ENCODE measurements around the gene EDEM3.

DNA sequence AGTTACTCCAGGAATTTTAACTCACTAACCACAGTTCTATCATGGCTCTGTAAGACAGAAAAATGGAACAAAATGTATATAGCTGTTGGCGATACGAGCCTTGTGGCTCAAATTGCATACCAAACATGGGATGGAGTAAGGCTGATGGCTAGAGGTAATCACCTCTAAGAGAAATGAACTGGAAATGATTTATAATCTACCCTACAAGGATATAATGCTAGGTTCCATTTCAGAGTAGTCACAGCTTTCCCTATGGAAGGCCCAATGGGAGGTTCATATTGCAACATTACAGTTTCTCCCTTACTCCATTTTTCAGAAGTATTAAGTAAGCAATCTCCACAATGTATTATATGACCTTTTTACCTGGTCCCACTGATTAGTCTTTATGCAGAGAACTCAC is 61.6 kb downstream of the EDEM3 start:
- TF ChIP-seq, protein P1, sequence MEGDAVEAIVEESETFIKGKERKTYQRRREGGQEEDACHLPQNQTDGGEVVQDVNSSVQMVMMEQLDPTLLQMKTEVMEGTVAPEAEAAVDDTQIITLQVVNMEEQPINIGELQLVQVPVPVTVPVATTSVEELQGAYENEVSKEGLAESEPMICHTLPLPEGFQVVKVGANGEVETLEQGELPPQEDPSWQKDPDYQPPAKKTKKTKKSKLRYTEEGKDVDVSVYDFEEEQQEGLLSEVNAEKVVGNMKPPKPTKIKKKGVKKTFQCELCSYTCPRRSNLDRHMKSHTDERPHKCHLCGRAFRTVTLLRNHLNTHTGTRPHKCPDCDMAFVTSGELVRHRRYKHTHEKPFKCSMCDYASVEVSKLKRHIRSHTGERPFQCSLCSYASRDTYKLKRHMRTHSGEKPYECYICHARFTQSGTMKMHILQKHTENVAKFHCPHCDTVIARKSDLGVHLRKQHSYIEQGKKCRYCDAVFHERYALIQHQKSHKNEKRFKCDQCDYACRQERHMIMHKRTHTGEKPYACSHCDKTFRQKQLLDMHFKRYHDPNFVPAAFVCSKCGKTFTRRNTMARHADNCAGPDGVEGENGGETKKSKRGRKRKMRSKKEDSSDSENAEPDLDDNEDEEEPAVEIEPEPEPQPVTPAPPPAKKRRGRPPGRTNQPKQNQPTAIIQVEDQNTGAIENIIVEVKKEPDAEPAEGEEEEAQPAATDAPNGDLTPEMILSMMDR (IDR thresholded peaks at IDR 0.05), result no peak
- no peak for TF ChIP-seq ZNF263 (CRISPR knock-in tag; IDR thresholded peaks at IDR 0.05; ENCODE audit: low read depth)
- TF ChIP-seq GRHL2 (CRISPR knock-in tag; IDR thresholded peaks at IDR 0.05; ENCODE audit: insufficient replicate concordance, severe bottlenecking), result no peak
- TF ChIP-seq, protein P2, sequence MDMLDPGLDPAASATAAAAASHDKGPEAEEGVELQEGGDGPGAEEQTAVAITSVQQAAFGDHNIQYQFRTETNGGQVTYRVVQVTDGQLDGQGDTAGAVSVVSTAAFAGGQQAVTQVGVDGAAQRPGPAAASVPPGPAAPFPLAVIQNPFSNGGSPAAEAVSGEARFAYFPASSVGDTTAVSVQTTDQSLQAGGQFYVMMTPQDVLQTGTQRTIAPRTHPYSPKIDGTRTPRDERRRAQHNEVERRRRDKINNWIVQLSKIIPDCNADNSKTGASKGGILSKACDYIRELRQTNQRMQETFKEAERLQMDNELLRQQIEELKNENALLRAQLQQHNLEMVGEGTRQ (CRISPR knock-in tag; IDR thresholded peaks at IDR 0.05), result no peak
- TF ChIP-seq, protein P3, sequence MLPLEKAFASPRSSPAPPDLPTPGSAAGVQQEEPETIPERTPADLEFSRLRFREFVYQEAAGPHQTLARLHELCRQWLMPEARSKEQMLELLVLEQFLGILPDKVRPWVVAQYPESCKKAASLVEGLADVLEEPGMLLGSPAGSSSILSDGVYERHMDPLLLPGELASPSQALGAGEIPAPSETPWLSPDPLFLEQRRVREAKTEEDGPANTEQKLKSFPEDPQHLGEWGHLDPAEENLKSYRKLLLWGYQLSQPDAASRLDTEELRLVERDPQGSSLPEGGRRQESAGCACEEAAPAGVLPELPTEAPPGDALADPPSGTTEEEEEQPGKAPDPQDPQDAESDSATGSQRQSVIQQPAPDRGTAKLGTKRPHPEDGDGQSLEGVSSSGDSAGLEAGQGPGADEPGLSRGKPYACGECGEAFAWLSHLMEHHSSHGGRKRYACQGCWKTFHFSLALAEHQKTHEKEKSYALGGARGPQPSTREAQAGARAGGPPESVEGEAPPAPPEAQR (CRISPR knock-in tag; IDR thresholded peaks at IDR 0.05), result no peak
- TF ChIP-seq, protein P4, sequence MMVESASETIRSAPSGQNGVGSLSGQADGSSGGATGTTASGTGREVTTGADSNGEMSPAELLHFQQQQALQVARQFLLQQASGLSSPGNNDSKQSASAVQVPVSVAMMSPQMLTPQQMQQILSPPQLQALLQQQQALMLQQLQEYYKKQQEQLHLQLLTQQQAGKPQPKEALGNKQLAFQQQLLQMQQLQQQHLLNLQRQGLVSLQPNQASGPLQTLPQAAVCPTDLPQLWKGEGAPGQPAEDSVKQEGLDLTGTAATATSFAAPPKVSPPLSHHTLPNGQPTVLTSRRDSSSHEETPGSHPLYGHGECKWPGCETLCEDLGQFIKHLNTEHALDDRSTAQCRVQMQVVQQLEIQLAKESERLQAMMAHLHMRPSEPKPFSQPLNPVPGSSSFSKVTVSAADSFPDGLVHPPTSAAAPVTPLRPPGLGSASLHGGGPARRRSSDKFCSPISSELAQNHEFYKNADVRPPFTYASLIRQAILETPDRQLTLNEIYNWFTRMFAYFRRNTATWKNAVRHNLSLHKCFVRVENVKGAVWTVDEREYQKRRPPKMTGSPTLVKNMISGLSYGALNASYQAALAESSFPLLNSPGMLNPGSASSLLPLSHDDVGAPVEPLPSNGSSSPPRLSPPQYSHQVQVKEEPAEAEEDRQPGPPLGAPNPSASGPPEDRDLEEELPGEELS (CRISPR knock-in tag; IDR thresholded peaks at IDR 0.05), result no peak
- TF ChIP-seq SP1 (CRISPR knock-in tag; conservative IDR thresholded peaks at IDR 0.05), result no peak
- no peak for TF ChIP-seq CREM (CRISPR knock-in tag; IDR thresholded peaks at IDR 0.05)
- no peak for TF ChIP-seq NR3C1 (CRISPR knock-in tag; conservative IDR thresholded peaks at IDR 0.05; ENCODE audit: low read depth)
- TF ChIP-seq ELF4 (CRISPR knock-in tag; IDR thresholded peaks at IDR 0.05; ENCODE audit: low read depth), result no peak
- TF ChIP-seq, protein P5, sequence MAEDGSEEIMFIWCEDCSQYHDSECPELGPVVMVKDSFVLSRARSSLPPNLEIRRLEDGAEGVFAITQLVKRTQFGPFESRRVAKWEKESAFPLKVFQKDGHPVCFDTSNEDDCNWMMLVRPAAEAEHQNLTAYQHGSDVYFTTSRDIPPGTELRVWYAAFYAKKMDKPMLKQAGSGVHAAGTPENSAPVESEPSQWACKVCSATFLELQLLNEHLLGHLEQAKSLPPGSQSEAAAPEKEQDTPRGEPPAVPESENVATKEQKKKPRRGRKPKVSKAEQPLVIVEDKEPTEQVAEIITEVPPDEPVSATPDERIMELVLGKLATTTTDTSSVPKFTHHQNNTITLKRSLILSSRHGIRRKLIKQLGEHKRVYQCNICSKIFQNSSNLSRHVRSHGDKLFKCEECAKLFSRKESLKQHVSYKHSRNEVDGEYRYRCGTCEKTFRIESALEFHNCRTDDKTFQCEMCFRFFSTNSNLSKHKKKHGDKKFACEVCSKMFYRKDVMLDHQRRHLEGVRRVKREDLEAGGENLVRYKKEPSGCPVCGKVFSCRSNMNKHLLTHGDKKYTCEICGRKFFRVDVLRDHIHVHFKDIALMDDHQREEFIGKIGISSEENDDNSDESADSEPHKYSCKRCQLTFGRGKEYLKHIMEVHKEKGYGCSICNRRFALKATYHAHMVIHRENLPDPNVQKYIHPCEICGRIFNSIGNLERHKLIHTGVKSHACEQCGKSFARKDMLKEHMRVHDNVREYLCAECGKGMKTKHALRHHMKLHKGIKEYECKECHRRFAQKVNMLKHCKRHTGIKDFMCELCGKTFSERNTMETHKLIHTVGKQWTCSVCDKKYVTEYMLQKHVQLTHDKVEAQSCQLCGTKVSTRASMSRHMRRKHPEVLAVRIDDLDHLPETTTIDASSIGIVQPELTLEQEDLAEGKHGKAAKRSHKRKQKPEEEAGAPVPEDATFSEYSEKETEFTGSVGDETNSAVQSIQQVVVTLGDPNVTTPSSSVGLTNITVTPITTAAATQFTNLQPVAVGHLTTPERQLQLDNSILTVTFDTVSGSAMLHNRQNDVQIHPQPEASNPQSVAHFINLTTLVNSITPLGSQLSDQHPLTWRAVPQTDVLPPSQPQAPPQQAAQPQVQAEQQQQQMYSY (CRISPR knock-in tag; IDR thresholded peaks at IDR 0.05), result no peak
- no peak for TF ChIP-seq NR1H2 (CRISPR knock-in tag; IDR thresholded peaks at IDR 0.05)
- no peak for TF ChIP-seq JUN (CRISPR knock-in tag; IDR thresholded peaks at IDR 0.05)
